ENCODE measurements around the gene GRIK4. TPM values are rescaled to one million over a fixed set of nuclear protein-coding genes. Genes with fewer than 3 reads are reported as not detected.

Gene GRIK4
- total and polyA plus RNA-seq, 9 of the 15 experiments (the other 6 are each of a cell fraction or from before 2014, with no cell fraction given) = not detected

DNA sequence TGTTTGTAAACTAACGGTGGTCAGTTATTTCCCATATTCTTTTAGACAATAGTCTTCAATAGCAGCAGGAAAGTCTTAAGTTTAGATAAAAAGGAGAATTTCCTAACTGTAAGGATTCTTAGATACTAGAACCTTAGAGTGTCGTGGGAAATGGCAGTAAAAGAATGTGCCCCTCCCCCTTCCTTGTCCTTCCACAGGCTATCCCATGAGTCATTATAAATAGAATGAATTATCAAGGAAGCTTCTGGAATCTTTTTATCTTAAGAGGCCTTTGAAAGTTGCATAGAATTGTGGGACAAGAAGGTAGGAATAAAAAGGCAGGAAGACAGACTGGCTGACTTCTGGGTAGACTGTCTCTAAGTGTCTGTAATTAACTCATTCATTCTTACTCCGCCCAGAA lies 347.2 kb downstream of the GRIK4 start:
- no peaks in the 10 kb centered on the region for H3K36me3 ChIP-seq (ENCODE audit: control insufficient read depth, insufficient read depth, low read length)
- TF ChIP-seq, protein P1, sequence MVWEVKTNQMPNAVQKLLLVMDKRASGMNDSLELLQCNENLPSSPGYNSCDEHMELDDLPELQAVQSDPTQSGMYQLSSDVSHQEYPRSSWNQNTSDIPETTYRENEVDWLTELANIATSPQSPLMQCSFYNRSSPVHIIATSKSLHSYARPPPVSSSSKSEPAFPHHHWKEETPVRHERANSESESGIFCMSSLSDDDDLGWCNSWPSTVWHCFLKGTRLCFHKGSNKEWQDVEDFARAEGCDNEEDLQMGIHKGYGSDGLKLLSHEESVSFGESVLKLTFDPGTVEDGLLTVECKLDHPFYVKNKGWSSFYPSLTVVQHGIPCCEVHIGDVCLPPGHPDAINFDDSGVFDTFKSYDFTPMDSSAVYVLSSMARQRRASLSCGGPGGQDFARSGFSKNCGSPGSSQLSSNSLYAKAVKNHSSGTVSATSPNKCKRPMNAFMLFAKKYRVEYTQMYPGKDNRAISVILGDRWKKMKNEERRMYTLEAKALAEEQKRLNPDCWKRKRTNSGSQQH (CRISPR knock-in tag; IDR thresholded peaks at IDR 0.05) = no peak
- TF ChIP-seq ARID2 (IDR thresholded peaks at IDR 0.05) (no peak), NFXL1 (CRISPR knock-in tag; IDR thresholded peaks at IDR 0.05) (no peak), SMARCE1 (IDR thresholded peaks at IDR 0.05) (no peak), SAFB2 (IDR thresholded peaks at IDR 0.05; ENCODE audit: borderline replicate concordance, low read depth, low read length, severe bottlenecking) (no peak), PHB (CRISPR knock-in tag; IDR thresholded peaks at IDR 0.05) (no peak), PTBP1 (IDR thresholded peaks at IDR 0.05; ENCODE audit: low read depth, low read length) (no peak), KAT2B (IDR thresholded peaks at IDR 0.05; ENCODE audit: low read depth, low read length) (no peak), CHD1 (IDR thresholded peaks at IDR 0.05; ENCODE audit: low read length) (no peak), ZNF764 (CRISPR knock-in tag; IDR thresholded peaks at IDR 0.05; ENCODE audit: low read depth) (no peak)
- TF ChIP-seq, protein P2, sequence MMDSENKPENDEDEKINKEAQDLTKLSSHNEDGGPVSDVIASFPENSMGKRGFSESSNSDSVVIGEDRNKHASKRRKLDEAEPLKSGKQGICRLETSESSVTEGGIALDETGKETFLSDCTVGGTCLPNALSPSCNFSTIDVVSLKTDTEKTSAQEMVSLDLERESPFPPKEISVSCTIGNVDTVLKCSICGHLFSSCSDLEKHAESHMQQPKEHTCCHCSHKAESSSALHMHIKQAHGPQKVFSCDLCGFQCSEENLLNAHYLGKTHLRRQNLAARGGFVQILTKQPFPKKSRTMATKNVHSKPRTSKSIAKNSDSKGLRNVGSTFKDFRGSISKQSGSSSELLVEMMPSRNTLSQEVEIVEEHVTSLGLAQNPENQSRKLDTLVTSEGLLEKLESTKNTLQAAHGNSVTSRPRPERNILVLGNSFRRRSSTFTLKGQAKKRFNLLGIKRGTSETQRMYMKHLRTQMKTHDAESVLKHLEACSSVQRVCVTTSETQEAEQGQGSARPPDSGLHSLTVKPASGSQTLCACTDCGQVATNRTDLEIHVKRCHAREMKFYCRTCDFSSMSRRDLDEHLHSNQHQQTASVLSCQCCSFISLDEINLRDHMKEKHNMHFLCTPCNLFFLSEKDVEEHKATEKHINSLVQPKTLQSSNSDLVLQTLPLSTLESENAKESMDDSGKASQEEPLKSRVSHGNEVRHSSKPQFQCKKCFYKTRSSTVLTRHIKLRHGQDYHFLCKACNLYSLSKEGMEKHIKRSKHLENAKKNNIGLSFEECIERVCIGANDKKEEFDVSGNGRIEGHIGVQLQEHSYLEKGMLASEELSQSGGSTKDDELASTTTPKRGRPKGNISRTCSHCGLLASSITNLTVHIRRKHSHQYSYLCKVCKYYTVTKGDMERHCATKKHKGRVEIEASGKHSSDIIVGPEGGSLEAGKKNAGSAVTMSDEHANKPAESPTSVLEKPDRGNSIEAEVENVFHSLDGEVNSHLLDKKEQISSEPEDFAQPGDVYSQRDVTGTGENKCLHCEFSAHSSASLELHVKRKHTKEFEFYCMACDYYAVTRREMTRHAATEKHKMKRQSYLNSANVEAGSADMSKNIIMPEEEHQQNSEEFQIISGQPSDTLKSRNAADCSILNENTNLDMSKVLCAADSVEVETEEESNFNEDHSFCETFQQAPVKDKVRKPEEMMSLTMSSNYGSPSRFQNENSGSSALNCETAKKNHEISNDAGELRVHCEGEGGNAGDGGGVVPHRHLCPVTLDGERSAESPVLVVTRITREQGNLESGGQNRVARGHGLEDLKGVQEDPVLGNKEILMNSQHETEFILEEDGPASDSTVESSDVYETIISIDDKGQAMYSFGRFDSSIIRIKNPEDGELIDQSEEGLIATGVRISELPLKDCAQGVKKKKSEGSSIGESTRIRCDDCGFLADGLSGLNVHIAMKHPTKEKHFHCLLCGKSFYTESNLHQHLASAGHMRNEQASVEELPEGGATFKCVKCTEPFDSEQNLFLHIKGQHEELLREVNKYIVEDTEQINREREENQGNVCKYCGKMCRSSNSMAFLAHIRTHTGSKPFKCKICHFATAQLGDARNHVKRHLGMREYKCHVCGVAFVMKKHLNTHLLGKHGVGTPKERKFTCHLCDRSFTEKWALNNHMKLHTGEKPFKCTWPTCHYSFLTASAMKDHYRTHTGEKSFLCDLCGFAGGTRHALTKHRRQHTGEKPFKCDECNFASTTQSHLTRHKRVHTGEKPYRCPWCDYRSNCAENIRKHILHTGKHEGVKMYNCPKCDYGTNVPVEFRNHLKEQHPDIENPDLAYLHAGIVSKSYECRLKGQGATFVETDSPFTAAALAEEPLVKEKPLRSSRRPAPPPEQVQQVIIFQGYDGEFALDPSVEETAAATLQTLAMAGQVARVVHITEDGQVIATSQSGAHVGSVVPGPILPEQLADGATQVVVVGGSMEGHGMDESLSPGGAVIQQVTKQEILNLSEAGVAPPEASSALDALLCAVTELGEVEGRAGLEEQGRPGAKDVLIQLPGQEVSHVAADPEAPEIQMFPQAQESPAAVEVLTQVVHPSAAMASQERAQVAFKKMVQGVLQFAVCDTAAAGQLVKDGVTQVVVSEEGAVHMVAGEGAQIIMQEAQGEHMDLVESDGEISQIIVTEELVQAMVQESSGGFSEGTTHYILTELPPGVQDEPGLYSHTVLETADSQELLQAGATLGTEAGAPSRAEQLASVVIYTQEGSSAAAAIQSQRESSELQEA (IDR thresholded peaks at IDR 0.05; ENCODE audit: low read depth) = no peak
- in situ Hi-C loops (cut with MboI) (no loop called here), intact Hi-C loops (cut with micrococcal nuclease) (no loop called here)
- no peaks in the 10 kb centered on the region for H3K9me3 ChIP-seq (replicated peaks; ENCODE audit: control insufficient read depth, insufficient read depth, low read depth, low read length)
- 5% methylated on average over 3 of the region's 3 CpGs for WGBS (ENCODE audit: insufficient coverage, low coverage, missing lambda C conversion rate)
- no peak for ATAC-seq
- H3K27me3 ChIP-seq (ENCODE audit: control insufficient read depth in 2 of 2, insufficient read depth in 2 of 2, low read length in 2 of 2) = peaks cover 0 to 10% of the 10 kb centered on the region in 2 experiments; a peak in 2 of 5 replicates
- ChIA-PET CTCF (ENCODE audit: low intra/inter-chr PET ratio) (no interaction called here), POLR2A (no interaction called here)
- H3K4me3 ChIP-seq = no peak overlapping the region
- H3K9ac ChIP-seq (ENCODE audit: insufficient read depth in 1 of 2, low read depth in 2 of 2, low read length in 2 of 2) = no peak overlapping the region
- H3K4me1 ChIP-seq (replicated peaks in 1 of 2; ENCODE audit: control insufficient read depth in 2 of 2, insufficient read depth in 2 of 2, low read length in 2 of 2) = no peaks in the 10 kb centered on the region
- H3K9me1 ChIP-seq (ENCODE audit: control insufficient read depth, insufficient read depth, low read length) = no peaks in the 10 kb centered on the region
- no peak overlapping the region for H2AFZ ChIP-seq (ENCODE audit: low read depth, low read length)
- H3K4me2 ChIP-seq (ENCODE audit: insufficient read depth, low read length) = no peak overlapping the region
- no peaks in the 10 kb centered on the region for H3K79me2 ChIP-seq (ENCODE audit: control insufficient read depth, insufficient read depth, low read length)
- BruUV-seq (replicated peaks) = no TSS peak
- H3K27ac ChIP-seq (ENCODE audit: extremely low read depth, low read depth, low read length) = no peak overlapping the region
- no peak for FAIRE-seq
- no peaks in the 10 kb centered on the region for H4K20me1 ChIP-seq (replicated peaks; ENCODE audit: control insufficient read depth, insufficient read depth, low read length)
- DNase-seq (ENCODE audit: extremely low read depth in 1 of 4, low spot score in 3 of 4) = no peak

All from K562 (cell line).